ENCODE data around the gene RXFP4.

- TF ChIP-seq CTCF (IDR thresholded peaks at IDR 0.05), result no peak
- no peak for TF ChIP-seq POLR2A (IDR thresholded peaks at IDR 0.05)
Observed at GRCh38 chr1:155970531-155971167, 29.2 kb downstream of the RXFP4 start.
